Hepatocyte (in vitro differentiated cells): Measurements from ENCODE around the gene HRCT1.

Source experiments
- EZH2 ChIP-seq: fragments of 200-600 bp; sonication (generic); IDR thresholded peaks from 2 replicates; pipeline ENCODE4 v1.6.1; 2016; ENCODE audit warnings: antibody characterized with exemption, mild to moderate bottlenecking, borderline replicate concordance
- EZH2phosphoT487 ChIP-seq: fragments of 200-600 bp; sonication (generic); IDR thresholded peaks from one replicate; pipeline ENCODE4 v1.6.1; 2018; ENCODE audit warnings: antibody characterized with exemption, mild to moderate bottlenecking, low read depth, moderate library complexity; ENCODE audit not compliant: unreplicated experiment, severe bottlenecking
- TF ChIP-seq, protein P1 (sequence below): fragments of 200-600 bp; sonication (generic); IDR thresholded peaks from 2 replicates; pipeline ENCODE4 v1.5.1; 2016; ENCODE audit warnings: antibody characterized with exemption, mild to moderate bottlenecking; ENCODE audit not compliant: poor library complexity

- TF ChIP-seq, protein P1, sequence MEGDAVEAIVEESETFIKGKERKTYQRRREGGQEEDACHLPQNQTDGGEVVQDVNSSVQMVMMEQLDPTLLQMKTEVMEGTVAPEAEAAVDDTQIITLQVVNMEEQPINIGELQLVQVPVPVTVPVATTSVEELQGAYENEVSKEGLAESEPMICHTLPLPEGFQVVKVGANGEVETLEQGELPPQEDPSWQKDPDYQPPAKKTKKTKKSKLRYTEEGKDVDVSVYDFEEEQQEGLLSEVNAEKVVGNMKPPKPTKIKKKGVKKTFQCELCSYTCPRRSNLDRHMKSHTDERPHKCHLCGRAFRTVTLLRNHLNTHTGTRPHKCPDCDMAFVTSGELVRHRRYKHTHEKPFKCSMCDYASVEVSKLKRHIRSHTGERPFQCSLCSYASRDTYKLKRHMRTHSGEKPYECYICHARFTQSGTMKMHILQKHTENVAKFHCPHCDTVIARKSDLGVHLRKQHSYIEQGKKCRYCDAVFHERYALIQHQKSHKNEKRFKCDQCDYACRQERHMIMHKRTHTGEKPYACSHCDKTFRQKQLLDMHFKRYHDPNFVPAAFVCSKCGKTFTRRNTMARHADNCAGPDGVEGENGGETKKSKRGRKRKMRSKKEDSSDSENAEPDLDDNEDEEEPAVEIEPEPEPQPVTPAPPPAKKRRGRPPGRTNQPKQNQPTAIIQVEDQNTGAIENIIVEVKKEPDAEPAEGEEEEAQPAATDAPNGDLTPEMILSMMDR = no peak
- no peak for TF ChIP-seq EZH2
- no peak for TF ChIP-seq EZH2phosphoT487
Measured at GRCh38 chr9:35928591-35929452, 22.8 kb downstream of the HRCT1 start.
